Activated CD4-positive, alpha-beta T cell treated with anti-CD3 and anti-CD28 coated beads, Interleukin-2, Interleukin-6, amounts not matched to agents 100 ng/mL and 50 ng/mL, durations not matched to agents 16 hours and 8 hours (primary cell): ENCODE measurements around the gene RBBP6.
"Not testable (repeated sequence)": the region's sequence is repeated elsewhere in the genome, so short reads cannot be mapped to it uniquely, and the experiment has no call there.

Experiments
- DNase-seq: peaks from one replicate; pipeline ENCODE4 v3.0.0-alpha.2; 2020

The RBBP6 gene

GRCh38 chr16:24571096-24571495 lies 31.7 kb downstream of the RBBP6 start:
- no peak for DNase-seq

DNA sequence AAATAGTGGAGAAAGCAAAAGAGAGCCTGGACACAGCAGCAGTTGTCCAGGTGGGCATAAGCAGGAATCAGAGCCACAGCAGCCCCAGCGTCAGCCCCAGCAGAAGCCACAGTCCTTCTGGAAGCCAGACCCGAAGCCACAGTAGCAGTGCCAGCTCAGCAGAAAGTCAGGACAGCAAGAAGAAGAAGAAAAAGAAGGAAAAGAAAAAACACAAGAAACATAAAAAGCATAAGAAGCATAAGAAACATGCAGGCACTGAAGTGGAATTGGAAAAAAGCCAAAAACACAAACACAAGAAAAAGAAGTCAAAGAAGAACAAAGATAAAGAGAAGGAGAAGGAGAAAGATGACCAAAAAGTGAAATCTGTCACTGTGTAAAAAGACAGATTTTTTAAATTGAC lies 32.7 kb downstream of the RBBP6 start:
- no peak for DNase-seq

- no peak for DNase-seq
Measured at GRCh38 chr16:24573141-24573540, 33.8 kb downstream of the RBBP6 start.

GRCh38 chr16:24574515-24575485 lies 35.4 kb downstream of the RBBP6 start:
- DNase-seq = not testable (repeated sequence)

GRCh38 chr16:24575791-24576190 lies 36.4 kb downstream of the RBBP6 start:
- DNase-seq = not testable (repeated sequence)

GRCh38 chr16:24577167-24577566 lies 37.8 kb downstream of the RBBP6 start:
- no peak for DNase-seq

DNA sequence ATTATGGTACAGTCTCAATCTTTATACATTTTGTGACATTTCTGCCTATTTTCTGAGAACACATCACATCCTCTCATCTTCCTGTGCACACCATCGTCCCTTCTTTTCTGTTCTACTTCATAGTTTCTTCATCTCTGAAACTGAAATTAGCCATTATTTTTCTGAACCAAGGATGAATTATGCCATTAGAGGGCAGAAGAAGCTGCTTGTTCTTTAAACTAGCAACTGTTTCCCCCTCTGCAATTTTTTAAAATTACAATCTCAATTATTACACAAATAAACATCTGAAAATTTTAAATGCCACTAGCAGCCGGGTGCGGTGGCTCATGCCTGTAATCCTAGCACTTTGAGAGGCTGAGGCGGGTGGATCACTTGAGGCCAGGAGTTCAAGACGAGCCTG lies 41.3 kb downstream of the RBBP6 start:
- DNase-seq = no peak

GRCh38 chr16:24583494-24583893 lies 44.1 kb downstream of the RBBP6 start:
- no peak for DNase-seq

DNA sequence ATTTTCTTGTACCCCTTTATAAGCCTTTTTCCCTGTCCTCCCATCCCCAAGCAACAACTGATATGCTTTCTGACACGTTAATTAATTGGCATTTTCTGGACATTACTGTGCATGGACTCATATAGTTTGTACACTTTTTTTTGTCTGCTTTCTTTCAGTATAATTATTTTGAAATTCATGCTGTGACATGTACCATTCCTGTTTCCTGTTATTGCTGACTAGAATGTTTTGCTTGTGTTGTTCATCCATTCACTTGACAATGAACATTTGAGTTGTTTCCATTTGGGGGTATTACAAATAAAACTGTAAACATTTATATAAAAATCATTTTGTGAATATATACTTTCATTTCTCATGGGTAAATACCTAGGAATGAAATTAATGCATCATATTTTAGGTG lies 50.6 kb downstream of the RBBP6 start:
- no peak for DNase-seq

- no peak for DNase-seq
Measured at GRCh38 chr16:24598777-24599437, 59.5 kb downstream of the RBBP6 start.

DNA sequence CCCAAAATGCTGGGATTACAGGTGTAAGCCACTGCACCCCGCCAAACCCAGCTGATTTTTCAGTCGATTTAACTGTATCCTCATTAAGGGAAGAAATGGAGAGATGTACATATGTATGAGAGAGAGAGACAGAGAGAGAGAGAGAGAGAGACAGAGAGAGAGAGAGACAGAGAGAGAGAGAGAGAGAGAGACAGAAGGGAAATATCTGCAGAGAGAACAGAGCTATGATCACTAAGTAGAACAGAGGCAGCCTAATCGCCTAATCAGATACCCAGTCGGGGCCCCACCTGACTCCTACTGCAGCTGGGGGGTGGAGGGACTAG lies 70.0 kb downstream of the RBBP6 start:
- DNase-seq = no peak

- no peak for DNase-seq
Measured at GRCh38 chr16:24609740-24610415, 70.5 kb downstream of the RBBP6 start.

GRCh38 chr16:24610416-24610755 lies 71.0 kb downstream of the RBBP6 start:
- no peak for DNase-seq

DNA sequence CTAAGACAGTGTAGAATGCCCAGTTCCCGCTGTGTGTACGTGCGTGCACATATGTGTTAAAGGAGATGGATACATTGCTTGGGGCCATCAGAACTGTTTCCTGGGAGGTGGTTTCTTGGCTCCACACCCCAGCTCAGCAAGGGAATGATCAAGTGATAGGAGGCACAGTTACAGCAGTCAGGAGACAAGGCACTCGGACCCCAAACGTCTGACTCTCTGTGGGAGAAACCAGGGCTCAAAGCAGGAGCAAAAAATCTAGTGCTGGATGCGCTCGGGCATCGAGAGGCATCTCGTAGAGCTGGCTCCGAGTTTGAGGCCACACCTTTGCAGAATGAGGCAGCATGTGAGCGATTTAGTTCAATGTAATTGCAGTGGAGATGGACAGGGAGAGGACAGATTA lies 71.9 kb downstream of the RBBP6 start:
- no peak for DNase-seq

DNA sequence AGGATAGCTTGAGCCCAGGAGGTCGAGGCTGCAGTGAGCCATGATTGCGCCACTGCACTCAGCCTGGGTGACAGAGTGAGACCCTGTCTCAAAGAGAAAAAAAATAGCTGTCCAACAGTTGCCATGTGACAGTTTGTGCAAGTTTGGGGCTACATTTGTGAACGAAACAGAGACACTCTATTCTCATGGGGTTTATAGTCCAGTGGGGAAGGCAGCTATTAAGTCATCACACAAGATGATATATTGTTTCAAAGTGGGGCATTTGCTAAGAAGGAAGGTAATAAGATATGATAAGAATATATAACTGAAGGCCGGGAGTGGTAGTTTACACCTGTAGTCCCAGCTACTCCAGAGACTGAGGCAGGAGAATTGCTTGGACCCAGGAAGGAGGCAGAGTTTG lies 73.3 kb downstream of the RBBP6 start:
- DNase-seq = no peak

DNA sequence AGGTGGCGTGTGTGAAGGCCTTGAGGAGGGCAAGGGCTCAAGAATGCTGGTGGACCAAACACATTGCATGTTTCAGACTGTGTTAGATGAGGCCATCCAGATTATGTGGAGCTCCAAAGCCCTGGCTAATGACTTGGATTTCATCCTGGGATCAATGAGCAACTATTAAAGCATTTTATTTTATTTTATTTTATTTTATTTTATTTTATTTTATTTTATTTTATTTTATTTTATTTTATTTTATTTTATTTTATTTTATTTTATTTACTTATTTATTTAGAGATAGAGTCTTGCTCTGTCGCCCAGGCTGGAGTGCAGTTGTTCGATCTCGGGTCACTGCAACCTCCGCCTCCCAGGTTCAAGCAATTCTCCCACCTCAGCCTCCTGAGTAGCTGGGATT lies 73.9 kb downstream of the RBBP6 start:
- DNase-seq = not testable (repeated sequence)

- DNase-seq = no peak
Measured at GRCh38 chr16:24617502-24617901, 78.1 kb downstream of the RBBP6 start.
